Central memory CD8-positive, alpha-beta T cell (primary cell): Measurements from ENCODE around the gene DCUN1D2.
A peak's percentile ranks its signal among the peaks of the same experiment; 100 is the strongest.

Experiments used
- ATAC-seq: fragments of 150-1000 bp; cut with Tn5 transposase; replicated peaks from 2 replicates; pipeline ENCODE4 v1.10.0; 2022; ENCODE audit warnings: mild to moderate bottlenecking, moderate FRiP score, moderate number of reproducible peaks; ENCODE audit not compliant: poor library complexity, severe bottlenecking; ENCODE audit errors: extremely low read depth
- DNase-seq, 2 donors: peaks; one replicate each; pipeline ENCODE4 v3.0.0; 2021; ENCODE audit warnings: low spot score in 2 of 2
- H3K27ac Mint-ChIP-seq: one replicate; pipeline ENCODE4 v1.8.0; 2022; ENCODE audit warnings: low read depth, mild to moderate bottlenecking, moderate library complexity, mixed read lengths
- H3K27me3 Mint-ChIP-seq: one replicate; pipeline ENCODE4 v1.8.0; 2022; ENCODE audit warnings: mixed read lengths
- H3K36me3 Mint-ChIP-seq: one replicate; pipeline ENCODE4 v1.8.0; 2022; ENCODE audit warnings: mild to moderate bottlenecking, moderate library complexity, mixed read lengths; ENCODE audit not compliant: insufficient read depth
- H3K4me1 Mint-ChIP-seq: one replicate; pipeline ENCODE4 v1.8.0; 2022; ENCODE audit warnings: mixed read lengths
- H3K4me3 Mint-ChIP-seq: one replicate; pipeline ENCODE4 v1.8.0; 2022; ENCODE audit warnings: mild to moderate bottlenecking, moderate library complexity, mixed read lengths
- H3K9me3 Mint-ChIP-seq: one replicate; pipeline ENCODE4 v1.8.0; 2022; ENCODE audit warnings: mixed read lengths

DCUN1D2 gene

GRCh38 chr13:113490496-113491417 lies at the start of gene DCUN1D2:
Gene DCUN1D2, minus strand, starts transcription at chr13:113490711. Its CDS starts 42 bp downstream, at chr13:113490669.
- DNase-seq: peak; percentile 55 to 64
- peaks cover 16% of the 10 kb centered on the region for H3K36me3 Mint-ChIP-seq
- peak within 1 kb of the TSS; percentile 92 for H3K27ac Mint-ChIP-seq
- ATAC-seq: peak; percentile 70
- peaks cover 57% of the 10 kb centered on the region for H3K4me1 Mint-ChIP-seq
- H3K9me3 Mint-ChIP-seq: no peaks in the 10 kb centered on the region
- peak within 1 kb of the TSS; percentile 81 for H3K4me3 Mint-ChIP-seq
- no peaks in the 10 kb centered on the region for H3K27me3 Mint-ChIP-seq

DNA sequence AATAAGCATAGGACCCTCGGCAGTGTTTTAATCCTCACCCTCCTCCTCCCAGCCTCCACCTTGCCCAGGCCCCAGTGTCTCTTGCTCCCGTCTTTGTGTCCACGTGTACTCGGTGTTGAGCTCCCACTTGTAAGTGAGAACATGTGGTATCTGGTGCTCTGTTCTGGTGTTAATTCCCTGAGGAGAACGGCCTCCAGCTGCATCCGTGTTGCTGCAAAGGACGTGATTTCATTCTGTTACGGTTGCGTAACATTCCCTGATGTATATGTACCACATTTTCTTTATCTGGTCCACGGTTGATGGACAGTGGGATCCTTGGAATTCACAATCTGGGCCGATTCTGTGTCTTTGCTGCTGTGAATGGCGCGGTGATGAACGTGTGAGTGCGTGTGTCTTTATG lies 49.3 kb upstream of the DCUN1D2 start:
- Mint-ChIP-seq H3K4me3 (no peak overlapping the region), H3K9me3 (no peaks in the 10 kb centered on the region), H3K36me3 (peaks cover 5% of the 10 kb centered on the region), H3K27ac (no peak overlapping the region), H3K4me1 (peaks cover 7% of the 10 kb centered on the region), H3K27me3 (no peaks in the 10 kb centered on the region)
- DNase-seq (no peak), ATAC-seq (no peak)

DNA sequence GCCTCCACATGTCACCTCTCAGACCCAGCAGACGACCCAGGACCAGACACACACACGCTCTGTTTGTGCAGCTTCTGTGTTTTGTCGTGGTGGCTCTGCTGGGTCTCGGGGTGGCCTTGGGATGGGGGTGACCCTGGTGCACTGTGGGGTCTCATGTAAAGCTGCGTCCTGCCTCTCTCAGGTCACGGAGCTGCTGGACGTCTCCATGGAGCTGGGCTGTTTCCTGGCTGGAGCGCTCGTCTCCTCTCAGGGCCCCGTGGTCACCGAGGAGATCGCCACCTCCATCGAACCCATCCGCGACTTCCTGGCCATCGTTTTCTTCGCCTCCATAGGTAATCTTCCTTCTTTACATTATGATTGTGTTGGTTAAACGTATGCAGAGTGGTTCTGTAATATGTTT lies 48.7 kb upstream of the DCUN1D2 start:
- no peaks in the 10 kb centered on the region for H3K9me3 Mint-ChIP-seq
- H3K27me3 Mint-ChIP-seq: no peaks in the 10 kb centered on the region
- no peak overlapping the region for H3K27ac Mint-ChIP-seq
- ATAC-seq (no peak), DNase-seq (no peak)
- peaks cover 7% of the 10 kb centered on the region for H3K4me1 Mint-ChIP-seq
- peaks cover 5% of the 10 kb centered on the region for H3K36me3 Mint-ChIP-seq
- H3K4me3 Mint-ChIP-seq: no peak overlapping the region

DNA sequence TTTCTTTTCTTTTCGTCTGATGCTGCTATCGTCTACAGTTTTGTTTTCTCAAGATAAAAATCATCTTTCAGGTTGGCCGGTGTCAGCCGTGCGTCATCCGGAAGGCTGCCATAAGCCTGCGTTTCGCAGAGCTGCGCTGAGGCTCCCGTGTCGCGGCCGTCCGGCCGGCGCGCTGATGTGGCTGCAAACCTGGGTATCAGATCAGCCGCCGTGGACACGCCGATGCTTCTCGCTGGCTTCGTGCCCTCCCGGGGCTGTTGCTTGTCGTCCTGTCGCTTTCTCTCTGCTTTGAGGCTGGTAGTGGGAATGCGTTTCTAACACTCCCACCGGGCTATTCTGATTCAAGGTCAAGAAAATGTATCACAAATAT lies 48.2 kb upstream of the DCUN1D2 start:
- Mint-ChIP-seq H3K36me3 (peaks cover 5% of the 10 kb centered on the region), H3K4me1 (peaks cover 4% of the 10 kb centered on the region), H3K27ac (no peak overlapping the region), H3K27me3 (no peaks in the 10 kb centered on the region), H3K4me3 (no peak overlapping the region), H3K9me3 (no peaks in the 10 kb centered on the region)
- DNase-seq: no peak
- ATAC-seq: no peak

DNA sequence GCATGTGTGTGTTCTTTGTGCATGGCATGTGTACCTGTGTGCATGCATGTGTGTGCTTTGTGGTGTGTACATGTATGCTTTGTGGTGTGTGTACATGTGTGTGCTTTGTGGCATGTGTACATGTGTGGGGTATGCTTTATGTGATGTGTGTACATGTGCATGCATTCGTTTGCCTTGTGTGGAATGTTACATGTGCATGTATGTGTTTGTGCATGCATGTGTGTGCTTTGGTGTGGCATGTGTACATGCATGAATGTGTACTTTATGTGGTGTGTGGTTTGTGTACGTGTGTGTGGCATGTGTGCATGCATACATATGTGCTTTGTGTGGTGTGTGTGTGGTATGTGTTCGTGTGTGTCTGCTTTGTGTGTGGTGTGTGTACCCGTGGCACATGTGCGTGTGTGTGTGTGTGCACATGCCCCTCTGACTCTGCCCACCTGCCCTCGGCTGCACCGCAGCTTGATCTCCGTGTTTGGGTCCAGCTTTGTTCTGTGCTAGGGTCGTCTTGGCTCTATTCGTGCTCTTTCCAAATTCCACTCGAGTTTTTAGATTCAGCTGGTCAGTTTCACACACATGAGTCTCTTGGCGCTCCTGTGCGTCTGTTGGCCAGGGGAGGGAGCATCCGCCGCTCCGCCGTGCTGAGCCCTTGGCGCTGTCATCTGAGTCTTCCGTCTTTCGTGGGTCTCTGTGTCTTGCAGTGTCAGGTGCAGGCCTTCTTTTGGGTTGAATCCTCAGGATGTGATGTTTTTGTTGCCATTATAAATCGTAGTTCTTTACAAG lies 47.6 kb upstream of the DCUN1D2 start:
- Mint-ChIP-seq H3K4me3 (no peak overlapping the region), H3K27ac (no peak overlapping the region), H3K9me3 (no peaks in the 10 kb centered on the region), H3K27me3 (no peaks in the 10 kb centered on the region), H3K36me3 (peaks cover 5% of the 10 kb centered on the region), H3K4me1 (no peaks in the 10 kb centered on the region)
- ATAC-seq: no peak
- DNase-seq: no peak

- DNase-seq (no peak), ATAC-seq (no peak)
- no peaks in the 10 kb centered on the region for H3K27me3 Mint-ChIP-seq
- no peak overlapping the region for H3K4me3 Mint-ChIP-seq
- H3K27ac Mint-ChIP-seq: no peak overlapping the region
- peaks cover under 1% of the 10 kb centered on the region for H3K4me1 Mint-ChIP-seq
- H3K36me3 Mint-ChIP-seq: peaks cover 3% of the 10 kb centered on the region
- H3K9me3 Mint-ChIP-seq: no peaks in the 10 kb centered on the region
These were observed 46.7 kb upstream of the DCUN1D2 start for GRCh38 chr13:113537205-113537604.

DNA sequence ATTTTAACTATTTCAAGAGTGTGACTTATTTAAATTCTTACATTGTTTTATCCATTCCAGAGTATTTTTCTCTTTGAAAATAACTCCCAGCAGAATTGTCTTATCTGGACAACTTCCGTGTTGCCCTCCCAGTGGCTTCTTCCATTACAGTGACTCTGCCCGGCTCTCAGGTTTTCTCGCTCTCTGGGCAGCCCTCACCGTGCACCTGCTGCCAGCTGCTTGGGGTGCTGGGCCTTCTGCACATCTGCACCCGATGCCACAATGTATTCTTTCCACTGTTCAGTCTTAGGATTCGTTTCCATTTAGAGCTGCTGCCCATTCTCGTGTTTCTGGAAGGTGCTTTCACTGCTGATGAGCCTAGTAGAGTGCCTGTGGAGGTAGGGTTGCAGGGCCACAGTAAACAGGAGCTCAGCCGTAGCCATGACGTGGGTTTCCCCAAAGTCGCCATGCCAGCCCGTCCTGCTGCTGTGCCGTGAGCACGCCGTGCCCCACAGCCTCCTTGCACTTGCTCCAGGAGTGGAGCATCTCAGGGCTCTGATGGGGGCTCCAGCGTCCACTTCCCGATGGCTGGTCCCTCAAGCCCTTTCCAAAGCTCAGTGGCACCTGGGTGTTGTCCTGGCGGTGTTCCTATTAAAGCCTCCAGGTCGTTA lies 46.1 kb upstream of the DCUN1D2 start:
- DNase-seq: no peak
- H3K27ac Mint-ChIP-seq: no peak overlapping the region
- no peak for ATAC-seq
- H3K4me3 Mint-ChIP-seq: no peak overlapping the region
- H3K27me3 Mint-ChIP-seq: no peaks in the 10 kb centered on the region
- peaks cover 5% of the 10 kb centered on the region for H3K4me1 Mint-ChIP-seq
- H3K36me3 Mint-ChIP-seq: peaks cover 3% of the 10 kb centered on the region
- H3K9me3 Mint-ChIP-seq: no peaks in the 10 kb centered on the region

DNA sequence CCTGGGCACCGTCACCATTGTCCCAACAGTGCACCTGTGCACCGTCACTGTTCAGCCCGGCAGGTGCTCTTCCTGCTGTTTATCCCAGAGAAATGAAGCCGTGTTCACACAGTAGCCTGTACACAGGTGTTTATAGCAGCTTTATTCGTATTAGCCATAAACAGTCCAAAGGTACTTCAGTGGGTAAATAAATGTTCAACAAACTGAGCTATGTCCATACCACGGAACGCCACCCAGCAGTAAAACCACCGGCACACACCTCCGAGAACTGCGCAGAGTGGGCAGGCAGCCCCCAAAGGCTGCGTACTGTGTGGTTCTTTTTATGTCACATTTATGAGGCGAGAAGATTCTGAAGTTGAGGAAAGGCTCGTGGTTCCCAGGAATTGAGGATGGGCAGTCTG lies 44.9 kb upstream of the DCUN1D2 start:
- no peaks in the 10 kb centered on the region for H3K27me3 Mint-ChIP-seq
- ATAC-seq: no peak
- H3K4me3 Mint-ChIP-seq: no peak overlapping the region
- peaks cover 2% of the 10 kb centered on the region for H3K36me3 Mint-ChIP-seq
- no peak for DNase-seq
- H3K9me3 Mint-ChIP-seq: no peaks in the 10 kb centered on the region
- H3K4me1 Mint-ChIP-seq: peaks cover 5% of the 10 kb centered on the region
- H3K27ac Mint-ChIP-seq: no peak overlapping the region

- no peak overlapping the region for H3K27ac Mint-ChIP-seq
- peaks cover under 1% of the 10 kb centered on the region for H3K36me3 Mint-ChIP-seq
- no peaks in the 10 kb centered on the region for H3K9me3 Mint-ChIP-seq
- no peak overlapping the region for H3K4me3 Mint-ChIP-seq
- H3K27me3 Mint-ChIP-seq: no peaks in the 10 kb centered on the region
- peaks cover 5% of the 10 kb centered on the region for H3K4me1 Mint-ChIP-seq
- DNase-seq (no peak), ATAC-seq (no peak)
These were observed 43.8 kb upstream of the DCUN1D2 start for GRCh38 chr13:113534236-113534860.

DNA sequence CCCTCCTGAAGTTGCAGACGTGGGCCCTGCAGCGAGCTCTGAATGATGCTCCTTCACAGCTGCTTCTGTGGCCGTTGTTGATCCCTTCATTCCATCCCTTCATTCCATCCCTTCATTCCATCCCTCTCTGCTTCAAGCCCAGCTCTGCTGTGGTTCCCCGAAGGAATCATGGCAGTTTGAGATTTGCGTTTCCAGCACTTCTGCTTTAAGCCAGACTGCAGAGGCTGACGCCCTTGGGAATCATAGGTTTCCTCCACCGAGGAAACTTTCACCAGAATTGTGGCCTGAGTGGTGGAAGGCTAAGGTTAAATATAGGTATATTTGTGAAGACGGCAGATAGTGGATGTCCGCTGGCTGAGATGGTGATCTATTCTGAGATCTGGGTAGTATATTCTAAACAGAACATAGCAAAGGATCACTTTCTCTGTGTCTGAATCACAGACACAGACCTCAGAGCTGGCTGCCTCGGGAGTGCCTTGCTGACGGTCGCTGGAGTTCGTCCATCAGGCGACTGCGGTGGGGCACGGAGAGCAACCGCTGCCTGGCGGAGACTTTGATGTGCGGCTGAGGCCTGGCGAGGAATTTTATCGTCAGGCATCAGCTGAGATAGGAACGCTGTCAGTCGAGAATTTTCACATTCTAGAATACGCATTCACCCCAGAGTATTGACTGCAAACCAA lies 42.8 kb upstream of the DCUN1D2 start:
- no peaks in the 10 kb centered on the region for H3K27me3 Mint-ChIP-seq
- ATAC-seq (no peak), DNase-seq (no peak)
- H3K27ac Mint-ChIP-seq: no peak overlapping the region
- no peaks in the 10 kb centered on the region for H3K9me3 Mint-ChIP-seq
- H3K4me1 Mint-ChIP-seq: peaks cover 7% of the 10 kb centered on the region
- peaks cover 4% of the 10 kb centered on the region for H3K36me3 Mint-ChIP-seq
- H3K4me3 Mint-ChIP-seq: no peak overlapping the region

- ATAC-seq: no peak
- DNase-seq: no peak
- peaks cover 4% of the 10 kb centered on the region for H3K36me3 Mint-ChIP-seq
- H3K27me3 Mint-ChIP-seq: no peaks in the 10 kb centered on the region
- peak overlapping the region; percentile 44 for H3K27ac Mint-ChIP-seq
- H3K4me3 Mint-ChIP-seq: no peak overlapping the region
- H3K9me3 Mint-ChIP-seq: no peaks in the 10 kb centered on the region
- peaks cover 15% of the 10 kb centered on the region for H3K4me1 Mint-ChIP-seq
These were observed 41.8 kb upstream of the DCUN1D2 start for GRCh38 chr13:113532156-113532806.
